AG04449 (cell line): ENCODE measurements around the gene CTSW.
A peak's percentile ranks its signal among the peaks of the same experiment; 100 is the strongest.

Experiments
- CTCF ChIA-PET: fragments of 350-600 bp; formaldehyde crosslinking; extraction: SDS; loops from one replicate; lab custom pipeline; 2021; ENCODE audit warnings: antibody characterized with exemption; lab: Yijun Ruan, JAX
- POLR2A ChIA-PET: fragments of 400-600, 350-600 bp; formaldehyde crosslinking; extraction: SDS; loops from one replicate; lab custom pipeline; 2020; ENCODE audit warnings: antibody characterized with exemption, inconsistent platforms; lab: Yijun Ruan, JAX
- DNase-seq: peaks from one replicate; pipeline ENCODE4 v3.0.0-alpha.2; 2010; ENCODE audit warnings: low read depth, low spot score
- H3K4me3 ChIP-seq: 2 replicates; pipeline ENCODE4 v1.5.1; 2011; ENCODE audit warnings: low read depth, mild to moderate bottlenecking, control low read depth, low read length
- CTCF ChIP-seq: IDR thresholded peaks from one replicate; pipeline ENCODE4 v1.5.1; 2011; ENCODE audit warnings: mild to moderate bottlenecking, moderate library complexity, low read length, control low read depth, inconsistent platforms; ENCODE audit not compliant: insufficient read depth; ENCODE audit errors: missing control alignments

The CTSW gene

GRCh38 chr11:65854161-65854592 is 25.5 kb upstream of the CTSW start:
- DNase-seq = no peak
- POLR2A ChIA-PET = no interaction called here
- no peak overlapping the region for H3K4me3 ChIP-seq
- TF ChIP-seq CTCF = no peak
- CTCF ChIA-PET = no interaction called here

GRCh38 chr11:65854852-65855837 is 24.5 kb upstream of the CTSW start:
- no peak for DNase-seq
- CTCF ChIA-PET = interaction anchor here (1.2 kb wide), 1 partner anchor 19 kb away, joined by 4 read pairs; no protein-coding TSS in a partner anchor
- POLR2A ChIA-PET = interaction anchor here (0.6 to 1.7 kb wide), 2 partner anchors 35 to 148 kb away, joined by 3 read pairs; partner anchors contain the start of gene CCDC85B
- no peak for TF ChIP-seq CTCF
- peak overlapping the region; percentile 95 for H3K4me3 ChIP-seq

- TF ChIP-seq CTCF = no peak
- peak overlapping the region; percentile 95 for H3K4me3 ChIP-seq
- DNase-seq = no peak
- CTCF ChIA-PET = interaction anchor here (1.2 kb wide), 1 partner anchor 18 kb away, joined by 4 read pairs; no protein-coding TSS in a partner anchor
- POLR2A ChIA-PET = interaction anchor here (0.6 to 1.7 kb wide), 2 partner anchors 34 to 149 kb away, joined by 3 read pairs; partner anchors contain the start of gene CCDC85B
These were observed 23.7 kb upstream of the CTSW start for GRCh38 chr11:65855927-65856363.

GRCh38 chr11:65856689-65857499 is 22.7 kb upstream of the CTSW start:
- CTCF ChIA-PET = interaction anchor here (0.6 kb wide), 1 partner anchor 153 kb away, joined by 3 read pairs; no protein-coding TSS in a partner anchor
- no peak for TF ChIP-seq CTCF

GRCh38 chr11:65857500-65857852 is 22.2 kb upstream of the CTSW start:
- DNase-seq = no peak

More at GRCh38 chr11:65856689-65857499, 22.7 kb upstream of the CTSW start:
- DNase-seq = no peak
- POLR2A ChIA-PET = interaction anchor here (0.6 to 5.2 kb wide), 7 partner anchors 31 to 502 kb away, joined by 3 to 67 read pairs (median 3); partner anchors contain the start of genes CCDC85B, FIBP, KAT5 and PCNX3
- H3K4me3 ChIP-seq = peak overlapping the region; percentile 95

More at GRCh38 chr11:65857500-65857852, 22.2 kb upstream of the CTSW start:
- ChIA-PET CTCF (interaction anchor here (0.6 kb wide), 1 partner anchor 153 kb away, joined by 3 read pairs; no protein-coding TSS in a partner anchor), POLR2A (interaction anchor here (0.6 to 5.2 kb wide), 10 partner anchors 12 to 242 kb away, joined by 3 to 103 read pairs (median 6); partner anchors contain the start of genes CCDC85B, EFEMP2, FIBP and KAT5)
- TF ChIP-seq CTCF = no peak
- peak overlapping the region; percentile 95 for H3K4me3 ChIP-seq
